ENCODE data around the gene FAM120B.

GRCh38 chr6:170362121-170362520 lies 55.6 kb downstream of the FAM120B start:
- TF ChIP-seq POLR2A (IDR thresholded peaks at IDR 0.05; ENCODE audit: low read length) (no peak), GATA1 (IDR thresholded peaks at IDR 0.05; ENCODE audit: low read depth, low read length) (no peak)
